ENCODE data around the gene VWA8. TPM values are rescaled to one million over a fixed set of nuclear protein-coding genes. Genes with fewer than 3 reads are reported as not detected.
A peak's percentile ranks its signal among the peaks of the same experiment; 100 is the strongest.
"Not testable (repeated sequence)": the region's sequence is repeated elsewhere in the genome, so short reads cannot be mapped to it uniquely, and the experiment has no call there.

VWA8 gene
- total RNA-seq, 1 experiment from 2014 or later: 4.6 TPM

DNA sequence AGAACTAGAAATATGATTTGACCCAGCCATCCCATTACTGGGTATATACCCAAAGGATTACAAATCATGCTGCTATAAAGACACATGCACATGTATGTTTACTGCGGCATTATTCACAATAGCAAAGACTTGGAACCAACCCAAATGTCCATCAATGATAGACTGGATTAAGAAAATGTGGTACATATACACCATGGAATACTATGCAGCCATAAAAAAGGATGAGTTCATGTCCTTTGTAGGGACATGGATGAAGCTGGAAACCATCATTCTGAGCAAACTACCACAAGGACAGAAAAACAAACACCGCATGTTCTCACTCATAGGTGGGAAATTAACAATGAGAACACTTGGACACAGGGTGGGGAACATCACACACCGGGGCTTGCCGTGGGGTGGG is 38.0 kb downstream of the VWA8 start:
- not testable (repeated sequence) for DNase-seq (ENCODE audit: low spot score)

DNA sequence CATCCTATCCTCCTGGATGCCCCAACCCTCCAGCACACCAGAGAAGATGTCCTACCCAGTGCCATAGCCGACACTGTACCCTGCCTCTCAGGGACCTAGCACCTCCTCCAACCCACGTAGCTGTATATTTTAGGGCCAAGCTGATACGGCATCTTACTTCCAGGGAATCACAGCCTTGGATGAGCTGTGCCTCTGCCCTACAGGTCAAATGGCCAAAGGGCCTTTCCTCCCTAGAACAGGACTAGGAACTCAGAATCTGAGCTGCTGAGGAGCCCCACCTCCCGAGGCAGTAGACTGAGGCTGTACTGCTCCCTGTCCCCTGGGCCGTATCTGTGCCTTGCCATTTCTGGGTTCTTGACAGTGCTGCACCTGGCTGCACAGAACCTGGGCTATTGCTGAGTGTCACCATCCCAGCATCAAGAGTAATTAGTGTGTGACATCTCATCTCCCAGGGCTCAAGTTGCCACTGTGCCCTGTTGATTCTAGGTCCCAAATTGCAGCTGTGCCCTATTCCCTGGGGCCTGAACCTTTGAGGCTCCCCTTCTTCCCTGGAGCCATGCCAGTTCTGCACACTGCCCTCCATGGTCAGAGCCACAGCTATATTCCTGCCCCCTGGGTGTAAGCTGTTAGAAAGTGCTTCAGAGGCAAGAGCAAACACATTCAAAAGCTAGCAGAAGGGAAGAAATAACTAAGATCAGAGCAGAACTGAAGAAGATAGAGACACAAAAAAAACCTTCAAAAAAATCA is 41.0 kb downstream of the VWA8 start:
- no peak for DNase-seq (ENCODE audit: low spot score)

- no peak for DNase-seq (ENCODE audit: low spot score)
Measured at GRCh38 chr13:41919031-41919740, 41.7 kb downstream of the VWA8 start.

- no peak for DNase-seq (ENCODE audit: low spot score)
Measured at GRCh38 chr13:41917641-41918040, 43.3 kb downstream of the VWA8 start.

DNA sequence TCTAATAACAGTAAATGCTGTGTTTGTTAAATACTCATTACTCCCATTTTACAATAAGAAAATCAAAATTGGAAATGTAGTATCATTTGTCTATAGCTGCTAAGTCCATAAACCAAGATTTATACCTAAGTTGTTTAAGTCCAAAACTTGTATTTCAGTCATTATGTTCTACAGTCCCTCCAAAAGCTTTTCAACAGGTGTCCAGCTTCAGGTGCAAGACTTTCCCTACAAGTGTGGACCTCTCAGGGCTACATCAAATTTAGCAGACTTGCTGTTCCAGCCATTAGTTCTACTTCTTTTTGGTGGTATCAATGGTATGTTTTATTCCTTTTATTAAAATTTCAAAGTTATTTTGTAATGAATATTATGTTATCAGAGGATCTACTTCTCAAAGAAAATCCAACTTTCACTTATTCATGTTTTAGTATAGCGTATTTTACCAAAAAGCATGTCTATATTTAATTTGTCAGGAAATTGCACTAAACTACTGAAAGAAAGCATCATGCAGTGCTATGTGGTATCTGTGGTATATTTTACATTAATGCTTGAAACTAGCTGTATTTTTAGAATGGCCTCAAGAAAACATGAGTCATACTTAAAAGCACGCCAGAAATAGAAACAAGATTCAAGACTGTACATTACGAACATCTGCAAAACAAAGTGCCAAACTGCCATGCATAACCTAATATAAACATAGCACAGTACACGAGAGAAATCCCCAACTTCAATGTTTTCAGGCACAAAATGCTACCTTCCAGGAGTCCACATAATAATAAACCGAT is 44.5 kb downstream of the VWA8 start:
- DNase-seq (ENCODE audit: low spot score): peak; percentile 79

DNA sequence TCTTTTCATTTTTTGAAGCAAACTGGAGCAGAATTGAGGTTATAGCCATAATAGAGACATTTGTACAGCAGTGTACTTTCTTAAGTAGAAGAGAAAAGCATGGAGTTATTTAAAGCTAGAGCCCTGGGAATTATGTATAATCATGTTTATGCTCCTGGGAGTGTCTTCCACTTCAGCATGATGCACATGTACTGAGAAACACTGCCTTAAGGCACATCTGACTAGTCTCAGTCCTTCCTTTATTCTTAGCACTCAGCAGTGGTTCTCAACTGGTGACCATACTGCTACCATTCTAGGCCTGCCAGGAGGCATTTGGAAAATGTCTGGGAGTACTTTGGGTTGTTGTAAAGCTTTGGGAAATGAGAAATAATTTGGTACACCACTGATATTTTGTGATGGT is 45.8 kb downstream of the VWA8 start:
- DNase-seq (ENCODE audit: low spot score): no peak

DNA sequence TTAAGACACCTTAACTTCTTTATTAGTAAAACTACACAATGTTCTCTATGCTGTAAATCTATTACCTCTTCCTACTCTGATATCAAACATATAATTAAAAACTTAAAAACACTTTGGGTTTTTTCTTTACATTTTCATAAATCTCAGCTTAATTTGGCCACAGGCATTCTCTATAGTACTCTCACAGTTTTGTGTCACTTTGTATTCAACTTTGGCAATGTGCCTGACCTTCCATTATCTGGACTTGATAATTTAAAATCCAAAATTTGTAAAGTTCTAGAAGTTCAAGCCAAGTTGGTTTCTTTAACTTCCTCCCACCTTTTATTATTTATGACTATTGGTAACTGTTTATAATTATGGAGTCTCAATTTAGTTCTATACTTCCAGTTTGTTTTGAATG is 46.4 kb downstream of the VWA8 start:
- DNase-seq (ENCODE audit: low spot score): no peak

DNA sequence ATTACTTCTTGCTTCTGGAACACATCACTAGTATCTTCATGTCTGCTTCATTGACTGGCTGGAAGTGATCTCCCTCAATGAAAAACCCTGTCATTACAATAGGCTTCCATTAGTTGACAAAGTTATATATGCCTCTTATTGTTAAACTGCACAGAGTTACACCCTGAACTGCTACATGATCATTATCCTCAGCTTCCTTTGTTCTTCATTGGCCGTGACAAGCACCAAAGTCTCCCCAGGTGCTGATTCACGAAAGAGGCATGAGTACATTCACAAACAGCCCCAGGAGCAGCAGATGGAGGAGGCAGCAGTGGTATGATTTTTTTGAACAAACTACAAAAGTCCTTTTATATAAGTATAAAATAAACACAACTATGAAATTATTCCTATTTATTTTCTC is 51.4 kb downstream of the VWA8 start:
- DNase-seq (ENCODE audit: low spot score): no peak

GRCh38 chr13:41905600-41906254 is 55.2 kb downstream of the VWA8 start:
- peak; percentile 13 for DNase-seq (ENCODE audit: low spot score)

DNA sequence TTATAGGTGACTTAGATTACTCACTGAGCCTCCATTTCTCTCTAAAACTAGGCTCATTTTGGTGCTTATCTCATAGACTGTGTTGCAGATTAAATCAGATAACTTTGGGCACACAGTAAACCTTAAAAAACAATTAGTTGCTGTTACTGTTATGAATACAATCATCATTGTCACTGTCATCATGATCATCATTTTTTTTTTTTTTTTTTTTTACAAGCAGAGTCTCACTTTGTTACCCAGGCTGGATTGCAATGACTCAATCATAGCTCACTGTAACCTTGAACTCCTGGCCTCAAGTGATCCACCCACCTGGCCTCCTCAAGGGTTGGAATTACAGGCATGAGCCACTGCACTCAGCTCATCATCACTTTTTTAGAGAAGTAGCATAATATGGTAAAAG is 60.0 kb downstream of the VWA8 start:
- DNase-seq (ENCODE audit: low spot score): no peak

DNA sequence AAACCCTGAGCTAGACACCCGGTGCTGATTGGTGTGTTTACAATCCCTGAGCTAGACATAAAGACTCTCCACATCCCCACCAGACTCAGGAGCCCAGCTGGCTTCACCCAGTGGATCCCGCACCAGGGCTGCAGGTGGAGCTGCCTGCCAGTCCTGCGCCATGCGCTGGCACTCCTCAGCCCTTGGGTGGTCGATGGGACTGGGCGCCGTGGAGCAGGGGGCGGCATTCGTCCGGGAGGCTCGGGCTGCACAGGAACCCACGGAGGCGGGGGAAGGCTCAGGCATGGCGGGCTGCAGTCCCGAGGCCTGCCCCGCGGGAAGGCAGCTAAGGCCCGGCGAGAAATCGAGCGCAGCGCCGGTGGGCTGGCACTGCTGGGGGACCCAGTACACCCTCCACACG is 62.5 kb downstream of the VWA8 start:
- not testable (repeated sequence) for DNase-seq (ENCODE audit: low spot score)

DNA sequence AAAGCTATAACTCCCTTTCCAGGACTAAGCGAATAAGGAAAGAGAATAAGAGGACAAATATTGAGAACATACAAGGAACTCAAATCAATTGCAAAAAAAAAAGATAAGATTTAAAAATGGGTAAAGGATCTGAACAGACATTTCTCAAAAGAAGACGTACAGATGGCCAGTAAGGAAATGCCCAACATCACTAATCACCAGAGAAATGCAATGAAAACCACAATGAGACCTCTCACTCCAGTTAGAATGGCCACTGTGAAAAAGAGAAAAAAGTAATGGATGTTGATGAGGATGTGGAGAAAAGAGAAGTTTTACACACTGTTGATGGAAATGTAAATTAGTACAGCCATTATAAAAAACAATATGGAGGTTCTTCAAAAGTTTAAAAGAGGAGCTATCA is 63.8 kb downstream of the VWA8 start:
- DNase-seq (ENCODE audit: low spot score): no peak

DNA sequence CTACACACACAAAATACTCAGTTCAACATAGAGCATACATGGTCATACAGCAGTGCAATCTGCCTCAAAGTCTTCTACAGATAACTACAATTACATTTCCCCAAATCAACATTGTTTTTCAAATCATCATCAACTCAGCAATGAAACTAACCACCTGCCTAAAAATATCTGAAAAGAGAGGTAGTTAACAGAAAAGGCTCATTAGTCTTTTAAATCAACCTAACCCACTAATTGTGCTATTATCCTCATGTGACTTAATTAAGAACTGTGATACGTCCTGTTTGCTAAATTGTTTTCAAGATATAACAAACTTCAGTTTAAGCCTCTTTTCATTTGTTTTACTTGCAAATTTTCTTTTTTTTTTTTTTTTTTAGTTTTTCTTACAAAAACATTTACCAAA is 65.4 kb downstream of the VWA8 start:
- DNase-seq (ENCODE audit: low spot score): no peak

DNA sequence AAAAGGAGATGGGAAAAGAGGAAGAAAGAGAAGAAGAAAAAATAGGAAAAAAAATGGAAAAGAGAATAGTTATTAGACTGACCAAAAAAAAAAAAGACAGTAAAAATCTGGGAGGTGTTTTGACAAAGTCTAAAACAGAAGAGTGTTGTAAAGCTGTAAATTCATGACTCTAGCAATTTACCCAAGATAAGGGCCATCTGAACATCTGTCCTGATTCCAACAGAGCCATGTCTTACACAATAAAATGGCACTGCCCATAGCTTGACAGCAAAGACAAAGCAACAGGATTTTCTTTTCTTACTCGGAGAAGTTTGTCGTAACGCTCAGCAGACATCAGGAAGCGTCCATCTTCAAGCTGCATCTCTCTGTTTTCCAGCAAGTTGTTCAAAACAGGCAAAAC is 69.8 kb downstream of the VWA8 start:
- no peak for DNase-seq (ENCODE audit: low spot score)

DNA sequence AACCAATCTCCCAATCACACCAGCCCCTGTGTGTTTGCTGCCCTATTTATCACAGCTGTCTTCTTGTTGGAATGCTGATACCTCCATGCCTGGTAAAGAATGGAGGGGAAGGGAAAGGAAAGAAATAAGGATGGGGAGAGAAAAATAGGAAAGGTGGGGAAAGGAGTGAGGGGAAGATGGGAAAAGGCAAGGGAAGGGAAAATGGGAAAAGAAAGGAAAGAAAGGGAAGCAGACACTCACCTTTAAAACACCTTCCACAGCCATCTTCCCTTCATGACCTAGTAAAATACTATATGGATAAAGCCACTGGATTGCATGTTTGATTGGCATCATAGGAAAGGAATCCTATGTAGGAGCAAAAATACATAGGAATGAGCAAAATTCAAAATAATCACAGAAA is 77.8 kb downstream of the VWA8 start:
- DNase-seq (ENCODE audit: low spot score): no peak

DNA sequence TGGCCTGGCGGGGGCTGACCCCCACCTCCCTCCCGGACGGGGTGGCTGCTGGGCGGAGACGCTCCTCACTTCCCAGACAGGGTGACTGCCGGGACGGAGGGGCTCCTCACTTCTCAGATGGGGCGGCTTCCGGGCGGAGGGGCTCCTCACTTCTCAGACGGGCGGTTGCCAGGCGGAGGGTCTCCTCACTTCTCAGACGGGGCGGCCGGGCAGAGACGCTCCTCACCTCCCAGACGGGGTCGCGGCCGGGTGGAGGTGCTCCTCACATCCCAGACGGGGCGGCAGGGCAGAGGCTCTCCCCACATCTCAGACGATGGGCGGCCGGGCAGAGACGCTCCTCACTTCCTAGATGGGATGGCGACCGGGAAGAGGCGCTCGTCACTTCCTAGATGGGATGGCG is 79.0 kb downstream of the VWA8 start:
- DNase-seq (ENCODE audit: low spot score): not testable (repeated sequence)

DNA sequence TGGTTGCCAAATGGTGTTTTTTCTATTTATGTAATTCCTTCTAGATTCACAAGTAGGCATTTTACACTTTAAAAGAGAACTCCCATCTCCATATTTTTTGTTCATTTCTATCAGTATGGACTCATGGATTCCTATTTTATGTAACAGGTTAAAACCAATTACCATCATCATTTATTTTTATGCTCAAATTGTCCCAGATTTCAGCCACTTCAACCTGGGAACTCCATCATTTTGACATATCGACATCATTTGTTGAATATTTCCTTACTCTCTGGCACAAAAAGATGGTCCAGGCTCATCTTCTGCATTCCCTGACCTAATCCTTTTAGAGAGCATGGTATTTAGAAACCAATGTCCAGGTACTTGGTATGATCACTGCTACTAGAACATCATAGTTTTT is 79.9 kb downstream of the VWA8 start:
- no peak for DNase-seq (ENCODE audit: low spot score)

DNA sequence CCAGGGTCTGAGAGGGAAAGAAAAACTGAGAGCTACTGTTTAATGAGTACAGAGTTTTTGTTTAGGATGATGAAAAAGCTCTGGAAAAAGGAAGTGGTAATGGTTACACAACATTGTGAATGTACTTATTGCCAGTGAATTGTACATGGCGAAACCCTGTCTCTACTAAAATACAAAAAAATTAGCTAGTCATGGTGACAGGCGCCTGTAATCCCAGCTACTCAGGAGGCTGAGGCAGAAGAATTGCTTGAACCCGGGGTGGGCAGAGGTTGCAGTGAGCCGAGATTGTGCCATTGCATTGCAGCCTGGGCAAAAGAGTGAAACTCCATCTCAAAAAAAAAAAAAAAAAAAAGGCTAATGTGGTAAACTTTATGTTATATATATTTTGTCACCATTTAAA is 96.3 kb downstream of the VWA8 start:
- peak; percentile 3 for DNase-seq (ENCODE audit: low spot score)

DNA sequence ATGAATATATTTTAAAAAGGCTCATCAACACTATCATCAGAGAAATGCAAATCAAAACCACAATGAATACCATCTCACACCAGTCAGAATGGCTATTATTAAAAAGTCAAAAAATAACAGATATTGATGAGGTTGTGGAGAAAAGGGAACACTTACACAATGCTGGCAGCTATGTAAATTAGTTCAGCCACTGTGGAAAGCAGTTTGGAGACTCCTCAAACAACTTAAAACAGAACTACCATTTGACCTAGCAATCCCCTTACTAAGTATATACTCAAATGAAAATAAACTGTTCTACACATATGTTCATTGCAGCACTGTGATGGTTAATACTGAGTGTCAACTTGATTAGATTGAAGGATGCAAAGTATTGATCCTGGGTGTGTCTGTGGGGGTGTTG is 98.2 kb downstream of the VWA8 start:
- not testable (repeated sequence) for DNase-seq (ENCODE audit: low spot score)

DNA sequence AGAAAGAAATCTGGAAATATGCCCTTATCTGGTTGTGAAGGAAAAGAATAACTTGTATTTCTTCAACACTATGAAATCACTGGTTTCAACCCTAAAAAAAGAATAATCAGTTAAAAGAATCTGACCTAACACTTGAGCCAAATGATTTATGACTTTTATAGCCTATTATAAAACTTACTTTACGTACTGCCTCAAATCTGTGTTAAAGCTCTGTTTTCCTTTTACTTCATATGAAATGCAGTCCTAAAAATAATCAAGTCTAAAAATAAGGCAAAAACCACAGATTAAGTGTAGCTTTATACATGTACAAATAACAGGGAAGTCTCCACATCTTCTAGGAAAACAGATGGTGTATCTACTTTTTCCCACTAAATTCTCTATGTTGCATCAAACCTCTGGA is 101.3 kb downstream of the VWA8 start:
- DNase-seq (ENCODE audit: low spot score): no peak

DNA sequence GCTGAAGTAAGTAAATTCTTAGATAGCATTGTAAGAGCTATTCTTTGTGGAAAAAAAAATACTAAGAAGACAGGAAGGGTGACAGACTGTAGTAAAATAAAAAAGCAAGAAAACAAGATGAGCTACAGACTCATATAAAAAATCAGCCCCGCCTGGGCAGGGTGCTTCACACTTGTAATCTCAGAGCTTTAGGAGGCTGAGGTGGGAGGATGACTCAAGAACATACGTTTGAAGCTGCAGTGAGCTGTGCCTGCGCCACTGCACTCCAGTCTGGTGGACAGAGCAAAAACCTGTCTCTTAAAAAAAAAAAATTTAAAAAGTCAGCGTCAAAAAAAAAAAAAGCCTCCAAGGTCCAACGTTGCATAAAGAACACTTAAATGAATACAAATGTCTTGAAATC is 102.1 kb downstream of the VWA8 start:
- no peak for DNase-seq (ENCODE audit: low spot score)

DNA sequence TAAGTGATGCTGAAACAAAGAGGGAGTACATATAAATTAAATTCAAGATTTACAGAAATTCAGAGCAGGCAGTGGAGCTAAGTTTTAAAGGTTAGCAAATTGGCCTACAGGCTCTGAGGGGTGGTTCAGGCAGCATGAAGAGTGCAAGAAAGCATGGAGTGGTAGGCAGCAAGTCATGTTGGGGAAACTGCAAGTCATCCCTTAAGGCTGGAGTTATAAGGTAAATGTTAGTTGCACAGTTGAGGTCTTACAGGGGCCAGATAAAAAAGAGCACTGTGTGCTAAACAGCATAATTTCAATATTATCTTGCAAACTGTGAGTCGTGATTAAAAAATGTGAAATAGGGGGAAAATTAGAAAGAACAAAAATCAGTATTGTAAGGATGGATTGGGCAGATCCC is 106.2 kb downstream of the VWA8 start:
- DNase-seq (ENCODE audit: low spot score): no peak
